AG09319 (cell line): Measurements from ENCODE around the gene NTN4.
"Not testable (repeated sequence)": the region's sequence is repeated elsewhere in the genome, so short reads cannot be mapped to it uniquely, and the experiment has no call there.

Experiments used
- DNase-seq: peaks from one replicate; pipeline ENCODE4 v3.0.0-alpha.2; 2010; ENCODE audit warnings: low read depth; ENCODE audit errors: extremely low read depth
- CTCF ChIP-seq: IDR thresholded peaks from 2 replicates; pipeline ENCODE4 v1.5.1; 2011; ENCODE audit warnings: low read depth, mild to moderate bottlenecking, inconsistent platforms, low read length, moderate library complexity

Gene NTN4

GRCh38 chr12:95830335-95831089 is 39.9 kb upstream of the NTN4 start:
- TF ChIP-seq CTCF = no peak
- DNase-seq = no peak

GRCh38 chr12:95829395-95829794 is 38.8 kb upstream of the NTN4 start:
- no peak for TF ChIP-seq CTCF
- DNase-seq = no peak

GRCh38 chr12:95820096-95820703 is 29.6 kb upstream of the NTN4 start:
- peak; percentile 66 for TF ChIP-seq CTCF
- DNase-seq = no peak

- peak; percentile 74 for TF ChIP-seq CTCF
- DNase-seq = no peak
Observed at GRCh38 chr12:95815632-95816212, 25.2 kb upstream of the NTN4 start.

GRCh38 chr12:95812155-95812554 is 21.6 kb upstream of the NTN4 start:
- DNase-seq = not testable (repeated sequence)

- TF ChIP-seq CTCF = no peak
- no peak for DNase-seq
Observed at GRCh38 chr12:95810411-95810810, 19.8 kb upstream of the NTN4 start.

- TF ChIP-seq CTCF = no peak
- no peak for DNase-seq
Observed at GRCh38 chr12:95809000-95809680, 18.6 kb upstream of the NTN4 start.
